K562 (cell line): ENCODE measurements around the gene ADAM8. TPM values are rescaled to one million over a fixed set of nuclear protein-coding genes. Genes with fewer than 3 reads are reported as not detected.

Source experiments
- ATAC-seq: fragments of 200-7000 bp; cut with Tn5 transposase; 3 replicates; pipeline ENCODE4 v1.9.1; 2020; ENCODE audit warnings: moderate library complexity
- BruUV-seq: library from RNA; stranded (reverse); fragments of 400-500 nt; replicated peaks from 2 replicates; lab custom pipeline; 2021; lab: Mats Ljungman, UMichigan
- CTCF ChIA-PET: fragments of 300-600 bp; formaldehyde crosslinking; extraction: SDS; loops from one replicate; lab custom pipeline; 2021; ENCODE audit warnings: low intra/inter-chr PET ratio; lab: Yijun Ruan, JAX
- POLR2A ChIA-PET: fragments of 300-600, 350-650 bp; sonication (Branson Sonifier 250); formaldehyde crosslinking; extraction: SDS; loops from one replicate; lab custom pipeline; 2021; ENCODE audit warnings: antibody characterized with exemption, inconsistent platforms; lab: Yijun Ruan, JAX
- DNase-seq, 4 experiments: peaks; one replicate each; pipeline versions ENCODE4 v3.0.0 to v3.0.0-alpha.2; 2011 to 2018; ENCODE audit warnings: low spot score in 3 of 4, mixed read lengths in 3 of 4; ENCODE audit errors: extremely low read depth in 1 of 4
- FAIRE-seq: peaks from 2 replicates; lab custom pipeline; 2011; peaks lifted over from hg19 to GRCh38; lab: Jason Lieb, UNC
- H2AFZ ChIP-seq: 2 replicates; pipeline ENCODE4 v1.6.0; 2011; ENCODE audit warnings: low read depth, low read length, control low read depth, inconsistent platforms
- H3K27ac ChIP-seq: fragments of 200-600 bp; 3 replicates; pipeline ENCODE4 v1.8.0; 2011; ENCODE audit warnings: low read depth, mild to moderate bottlenecking, control low read depth, inconsistent platforms, low read length, moderate library complexity, mixed read lengths; ENCODE audit errors: extremely low read depth
- H3K27me3 ChIP-seq, 2 experiments: fragments of 300-600 bp in 1 of 2; 2 replicates in 1 of 2; 3 replicates in 1 of 2; pipeline versions ENCODE4 v1.6.0 to v1.8.0; 2011; ENCODE audit warnings: inconsistent platforms in 2 of 2, low read length in 2 of 2, mild to moderate bottlenecking in 1 of 2, mixed read lengths in 1 of 2, moderate library complexity in 1 of 2; ENCODE audit not compliant: control insufficient read depth in 2 of 2, insufficient read depth in 2 of 2
- H3K36me3 ChIP-seq: fragments of 300-600 bp; 3 replicates; pipeline ENCODE4 v1.8.0; 2011; ENCODE audit warnings: mild to moderate bottlenecking, low read length, inconsistent platforms; ENCODE audit not compliant: control insufficient read depth, insufficient read depth
- H3K4me1 ChIP-seq, 2 experiments: fragments of 200-600 bp in 1 of 2; replicated peaks in 1 of 2; 2 replicates in 1 of 2; 3 replicates in 1 of 2; pipeline versions ENCODE4 v1.5.1 to v1.8.0; 2011; ENCODE audit warnings: inconsistent platforms in 2 of 2, low read length in 2 of 2, mild to moderate bottlenecking in 1 of 2, mixed read lengths in 1 of 2, moderate library complexity in 1 of 2; ENCODE audit not compliant: control insufficient read depth in 2 of 2, insufficient read depth in 2 of 2
- H3K4me2 ChIP-seq: 2 replicates; pipeline ENCODE4 v1.6.1; 2011; ENCODE audit warnings: low read length, control low read depth, inconsistent platforms, mixed read lengths; ENCODE audit not compliant: insufficient read depth
- H3K4me3 ChIP-seq: fragments of 200-600 bp; sonication (generic), shearing (Covaris generic); 2 replicates; pipeline ENCODE4 v1.5.1; 2016; ENCODE audit warnings: control low read depth, inconsistent platforms
- H3K79me2 ChIP-seq: fragments of 200-600 bp; 3 replicates; pipeline ENCODE4 v1.8.0; 2011; ENCODE audit warnings: low read length, inconsistent platforms; ENCODE audit not compliant: control insufficient read depth, insufficient read depth
- H3K9ac ChIP-seq, 2 experiments: 2 replicates each; pipeline versions ENCODE4 v1.6.0 to v1.6.1; 2011; ENCODE audit warnings: low read depth in 2 of 2, low read length in 2 of 2, control low read depth in 1 of 2, inconsistent platforms in 1 of 2, mild to moderate bottlenecking in 1 of 2, mixed read lengths in 1 of 2; ENCODE audit not compliant: insufficient read depth in 1 of 2
- H3K9me1 ChIP-seq: one replicate; pipeline ENCODE4 v1.6.0; 2011; ENCODE audit warnings: inconsistent platforms, mild to moderate bottlenecking, low read length, moderate library complexity; ENCODE audit not compliant: control insufficient read depth, insufficient read depth
- H3K9me3 ChIP-seq: replicated peaks from 2 replicates; pipeline ENCODE4 v1.5.1; 2011; ENCODE audit warnings: low read depth, low read length, inconsistent platforms; ENCODE audit not compliant: control insufficient read depth, insufficient read depth
- H4K20me1 ChIP-seq: replicated peaks from 2 replicates; pipeline ENCODE4 v1.6.1; 2011; ENCODE audit warnings: low read length, inconsistent platforms, mixed read lengths; ENCODE audit not compliant: control insufficient read depth, insufficient read depth
- ATF3 ChIP-seq, 2 experiments: fragments of 450-650 bp in 1 of 2; sonication (generic) in 1 of 2; formaldehyde crosslinking in 1 of 2; IDR thresholded peaks in 1 of 2; conservative IDR thresholded peaks in 1 of 2; 2 replicates each; pipeline versions ENCODE4 v1.6.1 to v1.8.1; 2016 to 2023; ENCODE audit warnings: mild to moderate bottlenecking in 2 of 2, moderate library complexity in 2 of 2, inconsistent platforms in 1 of 2, missing genetic modification reagents in 1 of 2
- BCOR ChIP-seq: fragments of 450-650 bp; IDR thresholded peaks from 2 replicates; pipeline ENCODE4 v1.6.1; 2016
- FOSL1 ChIP-seq: fragments of 200-800 bp; sonication (Bioruptor generic); conservative IDR thresholded peaks from 2 replicates; pipeline ENCODE4 v1.6.1; 2016; ENCODE audit warnings: missing genetic modification characterization, missing compliant biosample characterization
- PCBP2 ChIP-seq: fragments of 200-400 bp; formaldehyde crosslinking; IDR thresholded peaks from 2 replicates; pipeline ENCODE4 v1.6.1; 2018; ENCODE audit warnings: low read length, low read depth, mild to moderate bottlenecking, moderate library complexity; ENCODE audit not compliant: poor library complexity, severe bottlenecking
- POLR2G ChIP-seq: fragments of 200-400 bp; formaldehyde crosslinking; IDR thresholded peaks from 2 replicates; pipeline ENCODE4 v1.6.1; 2017; ENCODE audit warnings: low read depth, mild to moderate bottlenecking, antibody characterized with exemption, low read length, moderate library complexity
- PYGO2 ChIP-seq: fragments of 450-650 bp; IDR thresholded peaks from 2 replicates; pipeline ENCODE4 v1.6.1; 2016; ENCODE audit warnings: mild to moderate bottlenecking, missing genetic modification characterization, moderate library complexity, missing compliant biosample characterization
- RBFOX2 ChIP-seq: fragments of 200-400 bp; formaldehyde crosslinking; IDR thresholded peaks from 2 replicates; pipeline ENCODE4 v1.6.1; 2017; ENCODE audit warnings: low read depth, mild to moderate bottlenecking, low read length, moderate library complexity
- TAL1 ChIP-seq: fragments of 450-650 bp; IDR thresholded peaks from 2 replicates; pipeline ENCODE4 v1.6.1; 2016; ENCODE audit warnings: mild to moderate bottlenecking
- THRA ChIP-seq: fragments of 450-650 bp; IDR thresholded peaks from 2 replicates; pipeline ENCODE4 v1.6.1; 2017; ENCODE audit warnings: mild to moderate bottlenecking, moderate library complexity
- ZNF253 ChIP-seq: fragments of 250-450 bp; sonication (Bioruptor Pico); conservative IDR thresholded peaks from 2 replicates; pipeline ENCODE4 v1.6.1; 2021; ENCODE audit warnings: mild to moderate bottlenecking
- WGBS: fragments of 100-300 bp; shearing (Covaris generic); methylation state at CpG from one replicate; pipeline ENCODE4 v1.1.6; 2016; ENCODE audit warnings: low coverage, mixed read lengths; ENCODE audit not compliant: insufficient coverage; ENCODE audit errors: missing lambda C conversion rate; 5-methylcytosine and 5-hydroxymethylcytosine counted together
- in situ Hi-C: fragments of 300-500 bp; cut with MboI; formaldehyde crosslinking; loops from 4 replicates; pipeline ENCODE4 v1.15.0; 2018; ENCODE audit warnings: inconsistent platforms, mixed read lengths
- intact Hi-C: fragments of 100-400 bp; cut with micrococcal nuclease; formaldehyde crosslinking; loops from 2 replicates; pipeline ENCODE4 v1.14.2; 2022
- polyA plus RNA-seq, 8 experiments: library from polyadenylated mRNA; depleted of rRNA in 4 of 8; stranded (reverse) in 5 of 8; unstranded in 3 of 8; fragments of >200 nt; fragmentation: Nextera tagmentation in 2 of 8; fragmentation: Illumina TruSeq in 1 of 8; extraction: Ambion mirVana in 2 of 8; extraction: Trizol in 1 of 8; gene quantifications; 2 replicates each; pipeline versions ENCODE4 v1.2.1 to v1.2.3, GENCODE V29; 2011 to 2014; ENCODE audit warnings: inconsistent platforms in 1 of 8, missing spikeins in 1 of 8
- total RNA-seq, 7 experiments: library from RNA; depleted of rRNA in 6 of 7; stranded (reverse); fragments of >200 nt in 6 of 7; fragmentation: Illumina TruSeq in 2 of 7; extraction: Trizol in 2 of 7; gene quantifications; 2 replicates each; pipeline versions ENCODE4 v1.2.1 to v1.2.3, GENCODE V29; 2011 to 2021; ENCODE audit warnings: low replicate concordance in 1 of 7

The ADAM8 gene
- total and polyA plus RNA-seq, 9 of the 15 experiments (the other 6 are each of a cell fraction or from before 2014, with no cell fraction given), result 0.07 to 7.0 (median 1.1) TPM

GRCh38 chr10:133292919-133293809, 16.5 kb upstream of the ADAM8 start:
- CTCF ChIA-PET, result no interaction called here
- no peak for TF ChIP-seq PCBP2
- peak; percentile 47; the same call in 1 of the 2 replicates for TF ChIP-seq ATF3 (IDR thresholded peaks at IDR 0.05)
- no peak for TF ChIP-seq ATF3 (CRISPR knock-in tag; conservative IDR thresholded peaks at IDR 0.05)
- peak; percentile 34; the same call in 1 of the 2 replicates for TF ChIP-seq RBFOX2
- no peak for TF ChIP-seq THRA
- peak; percentile 48 for TF ChIP-seq POLR2G
- TF ChIP-seq PYGO2 (tag), result no peak
- no peak for TF ChIP-seq BCOR
- no peak for TF ChIP-seq ZNF253 (CRISPR knock-in tag)
- TF ChIP-seq FOSL1 (tag), result peak; percentile 38; the same call in 1 of the 2 replicates
- no peak for TF ChIP-seq TAL1
- intact Hi-C loops, result no loop called here

More at GRCh38 chr10:133292919-133293809, 16.5 kb upstream of the ADAM8 start:
- H3K4me1 ChIP-seq, result no peaks in the 10 kb centered on the region
- WGBS, result 97% methylated on average over 20 of the region's 38 CpGs
- no peak for FAIRE-seq
- H3K9me3 ChIP-seq, result no peaks in the 10 kb centered on the region
- ATAC-seq, result no peak
- H3K27ac ChIP-seq, result no peak overlapping the region
- no peaks in the 10 kb centered on the region for H3K9me1 ChIP-seq
- H3K4me3 ChIP-seq, result no peak overlapping the region
- no peaks in the 10 kb centered on the region for H3K27me3 ChIP-seq
- no peak overlapping the region for H2AFZ ChIP-seq
- peaks cover 71% of the 10 kb centered on the region; the same call in 2 of the 3 replicates for H3K36me3 ChIP-seq
- no peak overlapping the region for H3K4me2 ChIP-seq
- no peak for DNase-seq
- in situ Hi-C loops, result no loop called here
- no peaks in the 10 kb centered on the region for H3K79me2 ChIP-seq
- POLR2A ChIA-PET, result interaction anchor here (1.0 to 1.1 kb wide), 3 partner anchors 10 to 32 kb away, joined by 3 to 4 read pairs (median 4); no protein-coding TSS in a partner anchor
- H4K20me1 ChIP-seq, result no peaks in the 10 kb centered on the region
- H3K9ac ChIP-seq, result no peak overlapping the region
- BruUV-seq, result no TSS peak
